ENCODE data around the gene HK1.

The HK1 gene

DNA sequence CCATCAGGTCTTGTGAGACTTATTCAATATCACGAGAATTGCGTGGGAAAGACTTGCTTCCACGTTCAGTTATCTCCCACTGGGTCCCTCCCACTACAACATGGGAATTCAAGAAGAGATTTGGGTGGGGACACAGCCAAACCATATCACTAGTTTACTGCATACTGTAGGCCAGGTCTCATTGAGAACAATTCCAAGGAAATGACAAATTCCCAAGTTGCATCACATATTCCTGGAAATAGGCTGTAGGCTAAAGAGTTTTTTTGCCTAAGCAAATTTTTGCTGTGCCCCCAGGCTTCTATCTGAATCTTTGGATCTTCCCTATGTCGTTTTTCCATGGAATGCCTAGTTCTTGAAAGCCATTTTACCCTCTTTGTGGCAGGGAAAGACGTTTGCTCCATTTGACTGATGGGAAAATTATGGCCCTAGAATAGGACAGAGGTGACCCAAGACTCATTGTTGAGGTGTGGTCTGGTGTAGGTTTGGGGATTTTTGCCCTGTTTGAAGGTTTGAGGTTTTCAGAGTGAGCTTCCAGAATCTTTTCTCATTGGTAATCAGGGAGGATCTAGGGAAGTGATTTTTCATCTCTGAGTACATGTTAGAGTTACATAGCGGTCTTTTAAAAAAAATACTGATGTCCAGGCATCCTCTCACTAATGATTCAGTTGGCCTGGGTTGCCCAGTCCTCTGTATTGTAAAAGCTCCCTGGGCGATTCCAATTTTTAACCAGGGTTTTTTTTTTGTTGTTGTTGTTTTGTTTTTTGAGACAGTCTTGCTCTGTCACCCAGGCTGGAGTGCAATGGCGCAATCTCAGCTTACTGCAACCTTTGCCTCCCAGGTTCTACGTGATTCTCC lies 94.1 kb downstream of the HK1 start:
- H3K27ac ChIP-seq: no peak overlapping the region
- no peaks in the 10 kb centered on the region for H3K27me3 ChIP-seq (ENCODE audit: insufficient read depth, low read depth, severe bottlenecking)
- no peaks in the 10 kb centered on the region for H3K9me3 ChIP-seq (ENCODE audit: severe bottlenecking)
- DNase-seq: no peak
- TF ChIP-seq, protein P1, sequence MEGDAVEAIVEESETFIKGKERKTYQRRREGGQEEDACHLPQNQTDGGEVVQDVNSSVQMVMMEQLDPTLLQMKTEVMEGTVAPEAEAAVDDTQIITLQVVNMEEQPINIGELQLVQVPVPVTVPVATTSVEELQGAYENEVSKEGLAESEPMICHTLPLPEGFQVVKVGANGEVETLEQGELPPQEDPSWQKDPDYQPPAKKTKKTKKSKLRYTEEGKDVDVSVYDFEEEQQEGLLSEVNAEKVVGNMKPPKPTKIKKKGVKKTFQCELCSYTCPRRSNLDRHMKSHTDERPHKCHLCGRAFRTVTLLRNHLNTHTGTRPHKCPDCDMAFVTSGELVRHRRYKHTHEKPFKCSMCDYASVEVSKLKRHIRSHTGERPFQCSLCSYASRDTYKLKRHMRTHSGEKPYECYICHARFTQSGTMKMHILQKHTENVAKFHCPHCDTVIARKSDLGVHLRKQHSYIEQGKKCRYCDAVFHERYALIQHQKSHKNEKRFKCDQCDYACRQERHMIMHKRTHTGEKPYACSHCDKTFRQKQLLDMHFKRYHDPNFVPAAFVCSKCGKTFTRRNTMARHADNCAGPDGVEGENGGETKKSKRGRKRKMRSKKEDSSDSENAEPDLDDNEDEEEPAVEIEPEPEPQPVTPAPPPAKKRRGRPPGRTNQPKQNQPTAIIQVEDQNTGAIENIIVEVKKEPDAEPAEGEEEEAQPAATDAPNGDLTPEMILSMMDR (IDR thresholded peaks at IDR 0.05; ENCODE audit: low read depth, low read length): no peak
- no peak overlapping the region for H3K4me3 ChIP-seq (ENCODE audit: low read depth, low read length)
- H3K36me3 ChIP-seq: peaks cover 32% of the 10 kb centered on the region

DNA sequence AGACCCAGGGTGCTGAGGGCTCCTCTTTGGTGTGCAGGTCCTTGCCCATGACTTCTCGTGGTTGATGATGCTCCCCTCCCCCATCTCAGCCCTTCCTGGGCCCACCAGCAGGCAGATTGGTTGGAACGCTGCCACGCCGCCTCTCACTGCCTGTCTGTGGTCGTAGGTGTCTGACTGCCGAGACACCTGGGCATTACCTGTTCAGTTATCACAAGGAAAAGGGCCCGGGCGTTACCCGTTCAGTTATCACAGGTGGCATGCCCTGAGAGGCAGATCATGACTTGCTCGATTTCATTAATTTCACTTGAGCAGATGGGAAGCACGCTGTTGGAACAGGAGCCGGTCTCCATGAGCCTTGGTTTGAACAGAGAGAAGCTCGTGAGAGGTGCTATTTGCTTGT lies 95.9 kb downstream of the HK1 start:
- Histone ChIP-seq H3K36me3 (peaks cover 36% of the 10 kb centered on the region), H3K4me3 (ENCODE audit: low read depth, low read length) (no peak overlapping the region), H3K9me3 (ENCODE audit: severe bottlenecking) (no peaks in the 10 kb centered on the region), H3K27me3 (ENCODE audit: insufficient read depth, low read depth, severe bottlenecking) (no peaks in the 10 kb centered on the region), H3K27ac (no peak overlapping the region)
- TF ChIP-seq, protein P1 (IDR thresholded peaks at IDR 0.05; ENCODE audit: low read depth, low read length): no peak
- DNase-seq: no peak

DNA sequence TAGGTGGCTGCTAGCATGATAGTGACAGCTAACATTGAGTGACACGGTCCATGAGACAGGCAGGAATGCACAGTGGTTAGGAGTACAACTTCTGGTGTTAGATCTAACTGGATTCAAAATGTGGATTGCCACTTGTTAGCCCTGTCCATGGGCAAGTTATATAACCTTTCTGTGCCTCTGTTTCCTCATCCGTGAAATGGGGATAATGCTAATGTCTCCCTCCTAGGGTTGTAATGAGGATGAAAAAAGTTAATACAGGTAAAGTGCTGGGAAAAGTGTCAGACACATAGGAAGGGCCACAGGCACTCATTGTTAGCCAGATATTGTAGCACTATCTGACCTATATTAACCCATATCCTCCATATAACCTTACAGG lies 96.6 kb downstream of the HK1 start:
- Histone ChIP-seq H3K27ac (no peak overlapping the region), H3K36me3 (peaks cover 36% of the 10 kb centered on the region), H3K9me3 (ENCODE audit: severe bottlenecking) (no peaks in the 10 kb centered on the region), H3K27me3 (ENCODE audit: insufficient read depth, low read depth, severe bottlenecking) (no peaks in the 10 kb centered on the region), H3K4me3 (ENCODE audit: low read depth, low read length) (no peak overlapping the region)
- TF ChIP-seq, protein P1 (IDR thresholded peaks at IDR 0.05; ENCODE audit: low read depth, low read length): no peak
- no peak for DNase-seq

DNA sequence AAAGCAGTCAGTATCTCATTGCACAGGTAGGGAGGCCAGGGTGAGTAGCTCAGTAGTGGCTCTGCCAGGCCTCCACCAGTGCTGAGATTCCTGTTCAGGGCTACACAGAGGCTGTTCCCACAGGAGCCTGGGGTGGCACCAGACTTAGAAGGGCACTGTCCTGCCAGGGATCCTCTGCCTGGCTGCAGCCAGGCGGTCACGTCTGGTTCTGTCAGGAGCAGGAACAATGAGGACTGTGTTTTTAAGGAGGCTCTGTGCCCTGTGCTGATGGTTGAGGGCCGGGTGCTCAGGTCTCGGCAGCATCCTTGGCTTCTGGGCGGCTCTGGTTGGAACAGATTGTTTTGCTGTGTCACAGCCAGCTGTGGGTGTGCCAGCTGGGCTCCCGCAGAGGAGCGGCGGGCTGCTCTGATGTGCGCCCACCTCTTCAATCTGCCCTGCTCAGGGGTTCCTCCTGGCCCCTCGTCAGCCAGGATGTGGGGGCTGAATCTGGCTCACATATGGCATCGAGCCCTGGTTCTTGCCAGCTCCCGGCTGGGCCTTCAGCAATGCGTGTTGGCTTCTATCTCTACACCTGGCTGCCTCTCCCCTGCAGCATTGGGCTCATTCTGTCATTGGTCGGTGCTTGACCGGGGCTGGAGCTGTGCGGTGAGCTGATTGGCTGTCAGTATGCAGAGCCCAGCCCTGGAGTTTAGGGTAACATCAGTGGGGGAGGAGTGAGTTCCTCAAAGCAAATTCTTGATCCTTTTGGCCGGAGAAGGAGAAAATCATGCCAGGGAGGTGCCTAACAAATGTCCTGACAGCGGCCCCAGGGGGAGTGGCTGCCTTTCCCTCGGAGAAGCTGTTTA lies 97.2 kb downstream of the HK1 start:
- DNase-seq: no peak

DNA sequence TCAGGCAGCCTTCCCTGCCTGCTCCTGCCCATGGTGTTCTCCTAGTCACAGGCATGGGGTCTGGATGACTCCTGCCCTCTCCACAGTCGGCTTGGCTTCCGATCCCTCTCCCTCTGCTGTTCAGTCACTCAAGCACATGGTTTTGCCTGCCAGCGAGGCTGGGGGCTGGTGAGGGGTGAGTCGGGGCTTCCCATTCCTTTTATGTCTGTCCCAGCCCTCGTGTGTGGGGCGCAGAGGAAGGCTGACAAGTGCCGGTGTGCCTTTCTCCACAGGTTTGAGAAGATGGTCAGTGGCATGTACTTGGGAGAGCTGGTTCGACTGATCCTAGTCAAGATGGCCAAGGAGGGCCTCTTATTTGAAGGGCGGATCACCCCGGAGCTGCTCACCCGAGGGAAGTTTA lies 98.4 kb downstream of the HK1 start:
- Histone ChIP-seq H3K27me3 (ENCODE audit: insufficient read depth, low read depth, severe bottlenecking) (no peaks in the 10 kb centered on the region), H3K4me3 (ENCODE audit: low read depth, low read length) (no peak overlapping the region), H3K9me3 (ENCODE audit: severe bottlenecking) (no peaks in the 10 kb centered on the region), H3K27ac (no peak overlapping the region), H3K36me3 (peaks cover 39% of the 10 kb centered on the region)
- TF ChIP-seq, protein P1 (IDR thresholded peaks at IDR 0.05; ENCODE audit: low read depth, low read length): no peak
- no peak for DNase-seq

More for the DNA sequence above, 97.2 kb downstream of the HK1 start:
- H3K27me3 ChIP-seq (ENCODE audit: insufficient read depth, low read depth, severe bottlenecking): no peaks in the 10 kb centered on the region
- H3K36me3 ChIP-seq: peaks cover 39% of the 10 kb centered on the region
- no peaks in the 10 kb centered on the region for H3K9me3 ChIP-seq (ENCODE audit: severe bottlenecking)
- TF ChIP-seq, protein P1 (IDR thresholded peaks at IDR 0.05; ENCODE audit: low read depth, low read length): no peak
- H3K27ac ChIP-seq: no peak overlapping the region
- no peak overlapping the region for H3K4me3 ChIP-seq (ENCODE audit: low read depth, low read length)
